H9 (cell line): ENCODE measurements around the gene PRR27. TPM values are rescaled to one million over a fixed set of nuclear protein-coding genes. Genes with fewer than 3 reads are reported as not detected.

ENCODE experiments used
- DNase-seq: peaks from one replicate; pipeline ENCODE4 v3.0.0-alpha.2; 2017
- H2AFZ ChIP-seq: one replicate; pipeline ENCODE4 v1.6.1; 2013; ENCODE audit warnings: mild to moderate bottlenecking, low read length, control low read depth, moderate library complexity
- H2AK5ac ChIP-seq: 2 replicates; pipeline ENCODE4 v1.6.1; 2013; ENCODE audit warnings: low read length, control low read depth, mixed read lengths; ENCODE audit not compliant: insufficient read length
- H2BK120ac ChIP-seq: one replicate; pipeline ENCODE4 v1.6.1; 2013; ENCODE audit warnings: low read depth, mild to moderate bottlenecking, low read length, control low read depth, inconsistent platforms; ENCODE audit not compliant: poor library complexity, severe bottlenecking
- H2BK12ac ChIP-seq: 2 replicates; pipeline ENCODE4 v1.6.1; 2013; ENCODE audit warnings: low read length, control low read depth, mixed read lengths, low read depth; ENCODE audit not compliant: insufficient read length
- H2BK15ac ChIP-seq: 2 replicates; pipeline ENCODE4 v1.6.1; 2013; ENCODE audit warnings: low read depth, low read length, control low read depth
- H2BK20ac ChIP-seq: one replicate; pipeline ENCODE4 v1.6.1; 2013; ENCODE audit warnings: low read depth, mild to moderate bottlenecking, low read length, control low read depth, inconsistent platforms; ENCODE audit not compliant: poor library complexity, severe bottlenecking
- H2BK5ac ChIP-seq: 2 replicates; pipeline ENCODE4 v1.6.1; 2013; ENCODE audit warnings: low read length, control low read depth, mixed read lengths; ENCODE audit not compliant: insufficient read length
- H3K14ac ChIP-seq: 2 replicates; pipeline ENCODE4 v1.6.1; 2013; ENCODE audit warnings: low read length, control low read depth; ENCODE audit not compliant: insufficient read depth
- H3K18ac ChIP-seq: 2 replicates; pipeline ENCODE4 v1.6.1; 2013; ENCODE audit warnings: low read depth, mild to moderate bottlenecking, mixed read lengths, low read length, control low read depth; ENCODE audit not compliant: insufficient read length
- H3K23ac ChIP-seq: 2 replicates; pipeline ENCODE4 v1.6.1; 2013; ENCODE audit warnings: low read length, control low read depth, mixed read lengths, low read depth; ENCODE audit not compliant: insufficient read length
- H3K23me2 ChIP-seq: 2 replicates; pipeline ENCODE4 v1.6.1; 2013; ENCODE audit warnings: low read depth, mild to moderate bottlenecking, mixed read lengths, low read length, control low read depth; ENCODE audit not compliant: insufficient read length, poor library complexity, severe bottlenecking
- H3K27ac ChIP-seq: 2 replicates; pipeline ENCODE4 v1.5.1; 2013; ENCODE audit warnings: low read length, control low read depth, mixed read lengths, low read depth; ENCODE audit not compliant: insufficient read length
- H3K27me3 ChIP-seq: 2 replicates; pipeline ENCODE4 v1.6.1; 2013; ENCODE audit warnings: low read length, control low read depth, inconsistent platforms; ENCODE audit not compliant: insufficient read depth
- H3K4ac ChIP-seq: 2 replicates; pipeline ENCODE4 v1.6.1; 2013; ENCODE audit warnings: low read depth, mild to moderate bottlenecking, control low read depth, inconsistent platforms, low read length, moderate library complexity
- H3K4me1 ChIP-seq: 2 replicates; pipeline ENCODE4 v1.6.1; 2013; ENCODE audit warnings: low read length, control low read depth, inconsistent platforms; ENCODE audit not compliant: insufficient read depth
- H3K4me2 ChIP-seq: 2 replicates; pipeline ENCODE4 v1.6.1; 2013; ENCODE audit warnings: low read length, control low read depth, mixed read lengths; ENCODE audit not compliant: insufficient read length, insufficient read depth
- H3K56ac ChIP-seq: 2 replicates; pipeline ENCODE4 v1.6.1; 2013; ENCODE audit warnings: low read depth, mild to moderate bottlenecking, mixed read lengths, low read length, control low read depth; ENCODE audit not compliant: insufficient read length
- H3K79me1 ChIP-seq: 2 replicates; pipeline ENCODE4 v1.6.1; 2013; ENCODE audit warnings: low read depth, mild to moderate bottlenecking, moderate library complexity, low read length, control low read depth, inconsistent platforms; ENCODE audit not compliant: insufficient read depth, poor library complexity, severe bottlenecking
- H3K79me2 ChIP-seq: 2 replicates; pipeline ENCODE4 v1.6.1; 2013; ENCODE audit warnings: low read length, control low read depth, inconsistent platforms; ENCODE audit not compliant: insufficient read depth
- H3K9ac ChIP-seq: 2 replicates; pipeline ENCODE4 v1.6.1; 2013; ENCODE audit warnings: low read length, control low read depth, mixed read lengths; ENCODE audit not compliant: insufficient read length; ENCODE audit errors: extremely low read depth
- H3K9me3 ChIP-seq: one replicate; pipeline ENCODE4 v1.6.1; 2013; ENCODE audit warnings: low read depth, low read length, inconsistent platforms; ENCODE audit not compliant: control insufficient read depth
- H3T11ph ChIP-seq: one replicate; pipeline ENCODE4 v1.6.1; 2013; ENCODE audit warnings: mild to moderate bottlenecking, low read length, control low read depth, inconsistent platforms
- H4K20me1 ChIP-seq: one replicate; pipeline ENCODE4 v1.6.1; 2013; ENCODE audit not compliant: control insufficient read depth, insufficient read length, insufficient read depth
- H4K5ac ChIP-seq: 2 replicates; pipeline ENCODE4 v1.6.1; 2013; ENCODE audit warnings: low read depth, mild to moderate bottlenecking, mixed read lengths, low read length, control low read depth; ENCODE audit not compliant: insufficient read length
- H4K8ac ChIP-seq: replicated peaks from 2 replicates; pipeline ENCODE4 v1.6.1; 2013; ENCODE audit warnings: low read length, control low read depth, mixed read lengths, low read depth; ENCODE audit not compliant: insufficient read length
- H4K91ac ChIP-seq: 2 replicates; pipeline ENCODE4 v1.6.1; 2013; ENCODE audit warnings: low read depth, mild to moderate bottlenecking, moderate library complexity, mixed read lengths, low read length, control low read depth; ENCODE audit not compliant: insufficient read length
- H3K27ac Mint-ChIP-seq, 3 experiments: 2 replicates in 2 of 3; 3 replicates in 1 of 3; pipeline ENCODE4 v1.8.0; 2020 to 2021; ENCODE audit warnings: mixed read lengths in 3 of 3, mild to moderate bottlenecking in 1 of 3, moderate library complexity in 1 of 3
- H3K27me3 Mint-ChIP-seq: 2 replicates; pipeline ENCODE4 v1.8.0; 2021; ENCODE audit warnings: low read depth, mild to moderate bottlenecking, moderate library complexity, mixed read lengths
- H3K36me3 Mint-ChIP-seq, 3 experiments: 2 replicates in 2 of 3; 3 replicates in 1 of 3; pipeline ENCODE4 v1.8.0; 2020 to 2021; ENCODE audit warnings: low read depth in 3 of 3, mixed read lengths in 3 of 3; ENCODE audit not compliant: insufficient read depth in 1 of 3
- H3K4me1 Mint-ChIP-seq, 2 experiments: 2 replicates each; pipeline ENCODE4 v1.8.0; 2020; ENCODE audit warnings: mixed read lengths in 2 of 2
- H3K4me3 Mint-ChIP-seq, 2 experiments: 2 replicates in 1 of 2; 3 replicates in 1 of 2; pipeline ENCODE4 v1.8.0; 2020 to 2021; ENCODE audit warnings: mild to moderate bottlenecking in 2 of 2, mixed read lengths in 2 of 2, moderate library complexity in 1 of 2
- H3K9me3 Mint-ChIP-seq, 2 experiments: 2 replicates in 1 of 2; 3 replicates in 1 of 2; pipeline ENCODE4 v1.8.0; 2020; ENCODE audit warnings: mild to moderate bottlenecking in 2 of 2, mixed read lengths in 2 of 2, moderate library complexity in 1 of 2
- WGBS: extraction: QIAGEN DNeasy Blood & Tissue Kit; methylation state at CpG from one replicate; pipeline ENCODE4 v1.1.7; 2013; ENCODE audit warnings: missing lambda C conversion rate, low lambda C conversion rate, mixed read lengths; ENCODE audit not compliant: insufficient read length; ENCODE audit errors: extremely low coverage; 5-methylcytosine and 5-hydroxymethylcytosine counted together
- total RNA-seq: library from RNA; stranded (reverse); gene quantifications from 2 replicates; pipeline ENCODE4 v1.2.1, GENCODE V29; 2021
- TF ChIP-seq, protein P1 (sequence below): fragments of 200-600 bp; sonication (generic); conservative IDR thresholded peaks from 3 replicates; pipeline ENCODE4 v1.8.0; 2021; ENCODE audit warnings: antibody characterized with exemption, mild to moderate bottlenecking

Gene PRR27
- total RNA-seq, 1 experiment from 2014 or later, result not detected

DNA sequence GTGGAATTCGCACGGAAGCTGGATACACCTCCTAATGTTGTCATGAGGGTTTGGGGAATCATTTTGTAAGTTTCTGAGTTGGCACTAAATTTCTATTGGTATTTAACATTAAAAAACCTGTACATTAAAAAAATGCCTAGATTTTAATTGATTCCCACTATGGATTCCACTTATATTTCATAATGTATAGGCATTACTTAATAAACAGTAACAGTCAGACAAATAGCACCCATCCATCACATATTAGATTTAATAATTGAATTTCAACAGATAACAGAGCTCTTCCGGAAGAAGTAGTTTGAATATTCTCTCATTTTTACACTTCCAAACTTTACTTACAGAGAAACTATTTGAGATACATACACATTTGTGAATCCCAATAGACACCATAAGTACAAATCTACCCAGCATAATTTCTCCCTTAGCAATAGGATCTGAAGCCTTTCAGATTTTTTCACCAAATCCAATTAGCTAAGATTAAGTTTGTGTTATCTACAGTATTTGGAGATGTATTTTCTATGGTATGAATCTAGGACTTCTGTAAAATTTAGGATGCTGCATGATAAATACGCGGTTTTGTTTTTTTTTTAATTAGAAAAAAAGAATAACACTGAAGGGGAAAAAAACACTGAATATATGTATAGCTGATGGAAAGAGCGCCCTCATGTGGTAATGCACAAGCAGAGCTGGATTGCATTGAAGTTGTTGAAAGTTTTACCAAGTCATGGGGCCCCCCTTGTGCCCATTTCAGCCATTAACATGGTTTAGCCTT is 29.3 kb downstream of the PRR27 start:
- H3K14ac ChIP-seq, result no peak overlapping the region
- no peaks in the 10 kb centered on the region for H3K4me1 ChIP-seq
- TF ChIP-seq, protein P1, sequence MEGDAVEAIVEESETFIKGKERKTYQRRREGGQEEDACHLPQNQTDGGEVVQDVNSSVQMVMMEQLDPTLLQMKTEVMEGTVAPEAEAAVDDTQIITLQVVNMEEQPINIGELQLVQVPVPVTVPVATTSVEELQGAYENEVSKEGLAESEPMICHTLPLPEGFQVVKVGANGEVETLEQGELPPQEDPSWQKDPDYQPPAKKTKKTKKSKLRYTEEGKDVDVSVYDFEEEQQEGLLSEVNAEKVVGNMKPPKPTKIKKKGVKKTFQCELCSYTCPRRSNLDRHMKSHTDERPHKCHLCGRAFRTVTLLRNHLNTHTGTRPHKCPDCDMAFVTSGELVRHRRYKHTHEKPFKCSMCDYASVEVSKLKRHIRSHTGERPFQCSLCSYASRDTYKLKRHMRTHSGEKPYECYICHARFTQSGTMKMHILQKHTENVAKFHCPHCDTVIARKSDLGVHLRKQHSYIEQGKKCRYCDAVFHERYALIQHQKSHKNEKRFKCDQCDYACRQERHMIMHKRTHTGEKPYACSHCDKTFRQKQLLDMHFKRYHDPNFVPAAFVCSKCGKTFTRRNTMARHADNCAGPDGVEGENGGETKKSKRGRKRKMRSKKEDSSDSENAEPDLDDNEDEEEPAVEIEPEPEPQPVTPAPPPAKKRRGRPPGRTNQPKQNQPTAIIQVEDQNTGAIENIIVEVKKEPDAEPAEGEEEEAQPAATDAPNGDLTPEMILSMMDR, result peak; percentile 92
- Mint-ChIP-seq H3K4me3 (no peak overlapping the region), H3K27ac (no peak overlapping the region), H3K36me3 (no peaks in the 10 kb centered on the region), H3K27me3 (no peaks in the 10 kb centered on the region), H3K4me1 (no peaks in the 10 kb centered on the region), H3K9me3 (no peaks in the 10 kb centered on the region)
- no peak overlapping the region for H3K23ac ChIP-seq
- no peaks in the 10 kb centered on the region for H3K79me2 ChIP-seq
- H3K9me3 ChIP-seq, result no peaks in the 10 kb centered on the region
- no peaks in the 10 kb centered on the region for H4K20me1 ChIP-seq
- H3K4me2 ChIP-seq, result no peak overlapping the region
- H3K4ac ChIP-seq, result no peak overlapping the region
- H4K5ac ChIP-seq, result no peak overlapping the region
- H3K9ac ChIP-seq, result no peak overlapping the region
- no peak overlapping the region for H2BK5ac ChIP-seq
- no peaks in the 10 kb centered on the region for H3K79me1 ChIP-seq
- no CpG with 5 or more reads among the region's 6 CpGs for WGBS
- H3K18ac ChIP-seq, result no peak overlapping the region
- peak; percentile 42 for DNase-seq
- H3K56ac ChIP-seq, result no peak overlapping the region
- H4K91ac ChIP-seq, result no peak overlapping the region
- no peak overlapping the region for H2BK15ac ChIP-seq
- no peak overlapping the region for H3K27ac ChIP-seq
- no peak overlapping the region for H2AK5ac ChIP-seq
- H3K23me2 ChIP-seq, result no peaks in the 10 kb centered on the region
- no peak overlapping the region for H4K8ac ChIP-seq
- no peak overlapping the region for H2BK120ac ChIP-seq
- H3T11ph ChIP-seq, result no peak overlapping the region
- H3K27me3 ChIP-seq, result no peaks in the 10 kb centered on the region
- H2AFZ ChIP-seq, result no peak overlapping the region
- no peak overlapping the region for H2BK20ac ChIP-seq
- no peak overlapping the region for H2BK12ac ChIP-seq
